Fibroblast of the aortic adventitia (primary cell): ENCODE measurements around the gene IL4I1. TPM values are rescaled to one million over a fixed set of nuclear protein-coding genes. Genes with fewer than 3 reads are reported as not detected.

Experiments
- DNase-seq: peaks from one replicate; pipeline ENCODE4 v3.0.0-alpha.2; 2010; ENCODE audit warnings: low read depth
- H3K4me3 ChIP-seq: 2 replicates; pipeline ENCODE4 v1.5.1; 2011; ENCODE audit warnings: low read depth, mild to moderate bottlenecking, control low read depth, low read length, moderate library complexity
- CTCF ChIP-seq: IDR thresholded peaks from 2 replicates; pipeline ENCODE4 v1.5.1; 2011; ENCODE audit warnings: mild to moderate bottlenecking, low read length, control low read depth, inconsistent platforms; ENCODE audit not compliant: insufficient read depth
- total RNA-seq: library from RNA; depleted of rRNA; stranded (reverse); fragments of >200 nt; gene quantifications from 2 replicates; pipeline ENCODE4 v1.2.3, GENCODE V29; 2012; ENCODE audit warnings: low replicate concordance

IL4I1 gene
- total RNA-seq, 1 donor = not detected

GRCh38 chr19:49883094-49883493 lies 13.6 kb downstream of the IL4I1 start:
- no peak overlapping the region for H3K4me3 ChIP-seq
- no peak for TF ChIP-seq CTCF
- no peak for DNase-seq

- no peak for TF ChIP-seq CTCF
- no peak for DNase-seq
- no peak overlapping the region for H3K4me3 ChIP-seq
These were observed 14.0 kb downstream of the IL4I1 start for GRCh38 chr19:49882643-49883042.

GRCh38 chr19:49881672-49882394 lies 14.9 kb downstream of the IL4I1 start:
- DNase-seq = no peak
- H3K4me3 ChIP-seq = no peak overlapping the region
- no peak for TF ChIP-seq CTCF

- no peak overlapping the region for H3K4me3 ChIP-seq
- no peak for DNase-seq
- TF ChIP-seq CTCF = no peak
These were observed 15.5 kb downstream of the IL4I1 start for GRCh38 chr19:49881186-49881585.

GRCh38 chr19:49880162-49880869 lies 16.4 kb downstream of the IL4I1 start:
- DNase-seq = no peak
- no peak overlapping the region for H3K4me3 ChIP-seq
- TF ChIP-seq CTCF = no peak

GRCh38 chr19:49879243-49879963 lies 17.3 kb downstream of the IL4I1 start:
- no peak for DNase-seq
- no peak for TF ChIP-seq CTCF
- no peak overlapping the region for H3K4me3 ChIP-seq
